Prostate gland (tissue), 2 donors: ENCODE measurements around the gene DEDD2. TPM values are rescaled to one million over a fixed set of nuclear protein-coding genes. Genes with fewer than 3 reads are reported as not detected.

Experiments
- DNase-seq: peaks from one replicate; pipeline ENCODE4 v3.0.0-alpha.2; 2019; ENCODE audit warnings: low spot score
- H3K27ac ChIP-seq, 2 donors: fragments of 200-600 bp; sonication (generic); 2 replicates each; pipeline ENCODE4 v1.5.1; 2017 to 2019
- H3K27me3 ChIP-seq: fragments of 200-600 bp; sonication (generic); replicated peaks from 2 replicates; pipeline ENCODE4 v1.5.1; 2019; ENCODE audit not compliant: insufficient read depth
- H3K36me3 ChIP-seq, 2 donors: fragments of 200-600 bp; sonication (generic); 1 replicate in 1 of 2; 2 replicates in 1 of 2; pipeline versions ENCODE4 v1.5.1 to v1.8.1; 2017 to 2019
- H3K4me1 ChIP-seq: fragments of 200-600 bp; sonication (generic); replicated peaks from 2 replicates; pipeline ENCODE4 v1.5.1; 2019
- H3K4me3 ChIP-seq, 2 donors: fragments of 200-600 bp; sonication (generic); 2 replicates each; pipeline ENCODE4 v1.5.1; 2017 to 2019
- H3K9me3 ChIP-seq: fragments of 200-600 bp; sonication (generic); 2 replicates; pipeline ENCODE4 v1.5.1; 2017
- CTCF ChIP-seq, 4 experiments: fragments of 200-600 bp in 2 of 4; fragments of 450-650 bp in 2 of 4; sonication (generic) in 2 of 4; IDR thresholded peaks; 1 replicate in 3 of 4; 2 replicates in 1 of 4; pipeline ENCODE4 v1.5.1; 2016 to 2019; ENCODE audit warnings: antibody characterized with exemption in 4 of 4, mild to moderate bottlenecking in 2 of 4, moderate library complexity in 2 of 4
- POLR2A ChIP-seq: fragments of 450-650 bp; IDR thresholded peaks from one replicate; pipeline ENCODE4 v1.6.1; 2016; ENCODE audit warnings: antibody characterized with exemption, mild to moderate bottlenecking
- POLR2AphosphoS5 ChIP-seq: sonication (generic); formaldehyde crosslinking; IDR thresholded peaks from one replicate; pipeline ENCODE4 v1.6.1; 2017; ENCODE audit warnings: antibody characterized with exemption
- WGBS: methylation state at CpG from one replicate; pipeline ENCODE4 v1.1.5; 2018; 5-methylcytosine and 5-hydroxymethylcytosine counted together
- intact Hi-C: fragments of 100-400 bp; cut with DNase I; formaldehyde crosslinking; loops from one replicate; pipeline ENCODE4 v1.14.2; 2022
- total RNA-seq, 2 donors: library from RNA; depleted of rRNA; stranded (reverse); fragments of >200 nt; gene quantifications; one replicate each; pipeline ENCODE4 v1.1.0, GENCODE V29; 2016

The DEDD2 gene
- total RNA-seq, 2 donors from 2014 or later, result 70.3 to 98.1 TPM

DNA sequence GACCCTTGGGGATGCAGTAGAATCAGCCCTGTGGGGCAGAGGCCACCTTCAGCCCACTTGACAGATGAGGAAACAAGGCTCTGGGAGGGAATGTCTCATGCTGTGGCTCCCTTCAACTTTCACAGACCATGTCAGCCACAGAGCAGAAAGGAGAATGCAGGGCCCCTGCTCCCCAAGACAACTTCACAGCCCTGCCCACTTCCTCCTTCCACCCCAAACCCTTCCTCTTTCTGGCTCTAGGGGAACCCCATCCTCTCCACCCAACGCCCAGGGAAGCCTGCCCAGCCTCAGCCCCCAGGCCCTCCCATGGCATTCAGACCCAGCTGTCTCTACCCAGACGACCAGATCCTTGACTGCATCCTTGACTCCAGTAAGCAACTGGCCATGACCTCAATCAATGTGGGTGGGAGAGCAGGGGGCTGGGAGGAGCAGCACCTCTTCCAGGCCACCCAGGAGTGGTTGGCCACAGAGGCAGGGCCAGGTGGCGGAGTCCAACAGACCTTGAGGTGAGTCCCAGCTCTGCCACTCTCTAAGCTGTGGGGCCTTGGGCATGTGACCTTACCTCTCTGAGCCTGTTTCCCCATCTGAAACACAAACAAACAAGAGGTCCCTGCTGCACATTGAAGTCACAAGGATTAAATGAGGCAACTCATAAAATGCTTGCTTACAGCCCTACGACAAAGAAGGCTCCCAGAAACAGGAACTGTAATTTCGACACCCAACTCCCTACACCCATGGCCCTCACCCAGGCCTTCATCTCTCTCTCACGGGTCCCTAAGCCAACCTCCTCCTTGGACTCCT, 15.8 kb downstream of the DEDD2 start:
- Histone ChIP-seq H3K27ac (no peak overlapping the region), H3K4me3 (no peak overlapping the region), H3K36me3 (peaks cover 8 to 11% of the 10 kb centered on the region in 2 donors), H3K4me1 (no peaks in the 10 kb centered on the region), H3K9me3 (no peaks in the 10 kb centered on the region), H3K27me3 (no peaks in the 10 kb centered on the region)
- 63% methylated on average over 6 of the region's 6 CpGs for WGBS
- TF ChIP-seq CTCF (IDR thresholded peaks at IDR 0.05) (no peak), POLR2A (no peak), POLR2AphosphoS5 (no peak)
- DNase-seq, result no peak
- intact Hi-C loops, result no loop called here

GRCh38 chr19:42200116-42200715, 17.3 kb downstream of the DEDD2 start:
- no peaks in the 10 kb centered on the region for H3K4me1 ChIP-seq
- no peak for TF ChIP-seq CTCF (IDR thresholded peaks at IDR 0.05)
- no peak for TF ChIP-seq POLR2AphosphoS5
- no peak for TF ChIP-seq POLR2A
- H3K27me3 ChIP-seq, result no peaks in the 10 kb centered on the region
- 80% methylated on average over 5 of the region's 5 CpGs for WGBS
- H3K36me3 ChIP-seq, result peaks cover 8 to 11% of the 10 kb centered on the region in 2 donors
- no peak overlapping the region for H3K4me3 ChIP-seq
- intact Hi-C loops, result no loop called here
- DNase-seq, result no peak
- H3K9me3 ChIP-seq, result no peaks in the 10 kb centered on the region
- H3K27ac ChIP-seq, result no peak overlapping the region

GRCh38 chr19:42199440-42200115, 17.9 kb downstream of the DEDD2 start:
- Histone ChIP-seq H3K27ac (peak overlapping the region in 1 of 2 donors; percentile 26), H3K36me3 (peaks cover 8 to 11% of the 10 kb centered on the region in 2 donors), H3K27me3 (no peaks in the 10 kb centered on the region), H3K4me1 (no peaks in the 10 kb centered on the region), H3K4me3 (no peak overlapping the region), H3K9me3 (no peaks in the 10 kb centered on the region)
- DNase-seq, result peak; percentile 43
- intact Hi-C loops, result no loop called here
- no peak for TF ChIP-seq CTCF (IDR thresholded peaks at IDR 0.05)
- peak; percentile 25 for TF ChIP-seq POLR2A
- TF ChIP-seq POLR2AphosphoS5, result no peak
- 49% methylated on average over 30 of the region's 32 CpGs for WGBS

GRCh38 chr19:42198676-42199439, 18.6 kb downstream of the DEDD2 start:
- Histone ChIP-seq H3K36me3 (peaks cover 8 to 11% of the 10 kb centered on the region in 2 donors), H3K27ac (peak overlapping the region in 1 of 2 donors; percentile 26), H3K4me1 (no peaks in the 10 kb centered on the region), H3K27me3 (no peaks in the 10 kb centered on the region), H3K4me3 (no peak overlapping the region), H3K9me3 (no peaks in the 10 kb centered on the region)
- WGBS, result 46% methylated on average over 7 of the region's 7 CpGs
- TF ChIP-seq POLR2A (no peak), POLR2AphosphoS5 (no peak), CTCF (IDR thresholded peaks at IDR 0.05) (no peak)
- DNase-seq, result no peak
- intact Hi-C loops, result no loop called here
